Karpas-422 (cell line): Measurements from ENCODE around the gene SCARB2. TPM values are rescaled to one million over a fixed set of nuclear protein-coding genes. Genes with fewer than 3 reads are reported as not detected.

Experiments used
- DNase-seq: peaks from one replicate; pipeline ENCODE4 v3.0.0-alpha.2; 2015
- H2AFZ ChIP-seq: fragments of 200-600 bp; sonication (generic); 2 replicates; pipeline ENCODE4 v1.6.1; 2014; ENCODE audit warnings: antibody characterized with exemption, low read length, mixed read lengths
- H3K27ac ChIP-seq: fragments of 200-600 bp; sonication (generic); 2 replicates; pipeline ENCODE4 v1.5.1; 2014; ENCODE audit warnings: mild to moderate bottlenecking, low read length, moderate library complexity
- H3K27me3 ChIP-seq: fragments of 200-600 bp; sonication (generic); 2 replicates; pipeline ENCODE4 v1.6.1; 2014; ENCODE audit warnings: low read length, mixed read lengths
- H3K36me3 ChIP-seq: fragments of 200-600 bp; sonication (generic); 2 replicates; pipeline ENCODE4 v1.6.1; 2014; ENCODE audit warnings: low read length, mixed read lengths; ENCODE audit not compliant: insufficient read depth
- H3K4me1 ChIP-seq: fragments of 200-600 bp; sonication (generic); 2 replicates; pipeline ENCODE4 v1.6.1; 2014; ENCODE audit warnings: mild to moderate bottlenecking, low read length, mixed read lengths
- H3K4me2 ChIP-seq: fragments of 200-600 bp; sonication (generic); 2 replicates; pipeline ENCODE4 v1.6.1; 2014; ENCODE audit warnings: low read length, low read depth, mild to moderate bottlenecking; ENCODE audit not compliant: poor library complexity, severe bottlenecking
- H3K4me3 ChIP-seq: fragments of 200-600 bp; sonication (generic); 2 replicates; pipeline ENCODE4 v1.5.1; 2014; ENCODE audit warnings: mild to moderate bottlenecking, antibody characterized with exemption, low read length, mixed read lengths
- H3K79me2 ChIP-seq: fragments of 200-600 bp; sonication (generic); 2 replicates; pipeline ENCODE4 v1.6.1; 2014; ENCODE audit warnings: mild to moderate bottlenecking, low read length, mixed read lengths
- H3K9ac ChIP-seq: fragments of 200-600 bp; sonication (generic); 2 replicates; pipeline ENCODE4 v1.6.0; 2014; ENCODE audit warnings: low read length
- H3K9me2 ChIP-seq: fragments of 200-600 bp; sonication (generic), shearing (Covaris generic); replicated peaks from 2 replicates; pipeline ENCODE4 v1.6.0; 2014; ENCODE audit warnings: mild to moderate bottlenecking, low read length, moderate library complexity; ENCODE audit not compliant: insufficient read depth
- H3K9me3 ChIP-seq: fragments of 300-700, 200-600 bp; sonication (generic); 2 replicates; pipeline ENCODE4 v1.6.1; 2014; ENCODE audit warnings: low read length, mixed read lengths
- H4K20me1 ChIP-seq: fragments of 200-600 bp; sonication (generic); 2 replicates; pipeline ENCODE4 v1.6.1; 2014; ENCODE audit warnings: mild to moderate bottlenecking, antibody characterized with exemption, low read length, low read depth; ENCODE audit not compliant: insufficient read depth
- total RNA-seq: library from RNA; depleted of rRNA; stranded (reverse); fragments of >200 nt; shearing (Covaris generic); gene quantifications from 2 replicates; pipeline ENCODE4 v1.2.3, GENCODE V29; 2014; ENCODE audit warnings: low replicate concordance

SCARB2 gene
- total RNA-seq, 1 experiment from 2014 or later = 6.8 TPM

DNA sequence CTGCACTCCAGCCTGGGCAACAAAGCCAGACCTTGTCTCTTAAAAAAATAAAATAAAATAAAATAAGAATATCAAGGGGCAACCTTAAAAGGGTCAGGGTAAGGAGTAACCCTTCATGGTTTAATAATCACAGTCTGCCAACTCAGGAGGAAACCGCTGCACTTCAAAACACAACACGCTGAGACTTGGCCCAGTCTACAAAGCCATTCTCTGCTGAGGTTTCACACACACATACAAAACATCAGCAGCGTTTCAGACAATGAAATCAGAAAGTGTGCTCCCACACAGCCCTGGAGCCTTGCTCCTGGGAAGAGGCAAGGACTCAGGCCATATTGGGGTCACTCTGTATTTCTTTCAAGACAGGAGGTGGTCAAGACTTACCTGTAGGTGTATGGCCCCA is 18.3 kb downstream of the SCARB2 start:
- Histone ChIP-seq H3K9ac (no peak overlapping the region), H3K36me3 (no peaks in the 10 kb centered on the region), H3K27me3 (no peaks in the 10 kb centered on the region), H2AFZ (no peak overlapping the region), H4K20me1 (0 out of 2 replicates have a peak, but pooled peaks cover 3% of the 10 kb centered on the region), H3K4me2 (no peak overlapping the region), H3K4me3 (no peak overlapping the region), H3K9me3 (no peaks in the 10 kb centered on the region), H3K27ac (no peak overlapping the region), H3K4me1 (peaks cover 10% of the 10 kb centered on the region), H3K79me2 (no peaks in the 10 kb centered on the region), H3K9me2 (no peaks in the 10 kb centered on the region)
- no peak for DNase-seq

DNA sequence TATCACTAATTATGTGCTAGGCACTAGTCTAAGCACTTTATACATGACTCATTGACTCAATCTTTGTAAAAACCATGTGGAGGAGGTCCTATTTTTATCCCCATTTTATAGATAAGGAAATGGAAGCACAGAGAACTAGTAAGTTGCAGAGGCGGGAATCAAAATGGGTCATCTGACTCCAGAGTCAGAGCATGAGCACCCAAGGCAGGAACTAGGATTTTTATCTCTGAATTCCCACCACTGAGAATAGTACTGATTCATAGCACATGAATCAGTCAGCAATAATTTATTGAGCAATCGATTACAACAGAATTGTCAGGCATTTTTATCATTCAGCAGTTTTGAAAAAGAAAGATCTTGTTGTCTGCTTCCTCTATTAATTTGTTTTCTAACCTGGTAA is 19.3 kb downstream of the SCARB2 start:
- Histone ChIP-seq H4K20me1 (0 out of 2 replicates have a peak, but pooled peaks cover 3% of the 10 kb centered on the region), H3K4me1 (peaks cover under 1% of the 10 kb centered on the region), H3K9me2 (no peaks in the 10 kb centered on the region), H3K27ac (no peak overlapping the region), H3K9ac (no peak overlapping the region), H3K27me3 (no peaks in the 10 kb centered on the region), H3K4me3 (no peak overlapping the region), H3K79me2 (no peaks in the 10 kb centered on the region), H3K9me3 (no peaks in the 10 kb centered on the region), H3K4me2 (no peak overlapping the region), H2AFZ (no peak overlapping the region), H3K36me3 (no peaks in the 10 kb centered on the region)
- no peak for DNase-seq

DNA sequence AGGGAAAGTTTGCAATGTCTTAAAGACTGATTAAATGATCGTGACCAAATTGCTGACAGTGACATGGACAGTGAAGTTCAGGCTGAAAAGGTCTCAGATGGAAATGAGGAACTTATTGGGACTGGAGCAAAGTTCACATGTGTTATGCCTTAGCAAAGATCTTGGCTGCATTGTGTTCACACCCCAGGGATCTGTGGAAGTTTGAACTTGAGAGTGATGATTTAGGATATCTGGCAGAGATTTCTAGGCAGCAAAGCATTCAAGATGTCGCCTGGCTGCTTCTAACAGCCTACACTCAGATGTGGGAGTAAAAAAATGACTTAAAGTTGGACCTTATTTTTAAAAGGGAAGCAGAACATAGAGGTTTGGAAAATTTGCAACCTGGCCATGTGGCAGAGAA is 21.4 kb downstream of the SCARB2 start:
- Histone ChIP-seq H3K4me1 (no peaks in the 10 kb centered on the region), H2AFZ (no peak overlapping the region), H3K27me3 (no peaks in the 10 kb centered on the region), H3K9ac (no peak overlapping the region), H3K9me2 (no peaks in the 10 kb centered on the region), H4K20me1 (no peaks in the 10 kb centered on the region), H3K9me3 (no peaks in the 10 kb centered on the region), H3K27ac (no peak overlapping the region), H3K4me3 (no peak overlapping the region), H3K36me3 (no peaks in the 10 kb centered on the region), H3K4me2 (no peak overlapping the region), H3K79me2 (no peaks in the 10 kb centered on the region)
- DNase-seq = no peak

DNA sequence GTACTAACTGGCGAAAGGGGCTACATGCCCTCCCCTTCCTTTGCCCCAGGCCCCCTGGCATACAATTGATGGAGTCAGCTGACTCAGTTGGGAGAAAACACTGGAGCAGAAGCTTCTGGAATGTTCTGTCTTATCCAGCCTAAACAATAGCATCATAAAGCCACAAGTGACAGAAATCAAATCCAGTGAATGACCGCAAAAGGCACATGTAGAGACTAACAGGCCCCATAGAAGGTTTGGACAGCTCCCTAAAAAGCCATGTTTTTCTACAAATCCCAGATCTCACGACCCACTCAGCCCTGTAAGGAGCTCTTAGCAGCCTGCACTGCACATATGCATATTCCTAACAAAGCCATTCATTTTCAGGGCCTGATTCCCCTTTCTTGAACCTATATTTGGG is 25.1 kb downstream of the SCARB2 start:
- Histone ChIP-seq H3K9me3 (no peaks in the 10 kb centered on the region), H3K4me3 (no peak overlapping the region), H3K79me2 (no peaks in the 10 kb centered on the region), H3K27me3 (no peaks in the 10 kb centered on the region), H4K20me1 (no peaks in the 10 kb centered on the region), H3K27ac (no peak overlapping the region), H2AFZ (no peak overlapping the region), H3K9me2 (no peaks in the 10 kb centered on the region), H3K4me2 (no peak overlapping the region), H3K4me1 (no peaks in the 10 kb centered on the region), H3K36me3 (no peaks in the 10 kb centered on the region), H3K9ac (no peak overlapping the region)
- no peak for DNase-seq

DNA sequence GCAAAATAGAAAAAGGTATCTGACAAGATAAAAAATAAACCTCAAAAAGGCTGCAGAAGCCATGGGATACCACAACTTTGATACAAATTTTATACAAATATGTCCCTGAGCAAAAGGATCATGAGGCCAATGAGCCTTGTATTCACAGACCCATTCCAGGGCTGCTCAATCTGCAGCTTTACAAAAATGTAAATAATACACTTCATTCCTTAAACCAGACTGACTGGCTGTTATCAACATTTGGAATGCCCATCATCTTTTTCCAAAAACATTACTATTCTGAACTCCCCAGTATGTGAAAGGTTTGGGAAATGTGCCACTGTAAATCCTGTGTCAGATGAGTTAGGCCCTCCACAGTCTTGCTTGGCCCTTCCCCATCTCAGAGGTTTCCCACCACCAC is 25.5 kb downstream of the SCARB2 start:
- Histone ChIP-seq H3K4me2 (no peak overlapping the region), H3K9me2 (no peaks in the 10 kb centered on the region), H4K20me1 (no peaks in the 10 kb centered on the region), H3K9me3 (no peaks in the 10 kb centered on the region), H3K4me3 (no peak overlapping the region), H3K9ac (no peak overlapping the region), H3K36me3 (no peaks in the 10 kb centered on the region), H3K4me1 (no peaks in the 10 kb centered on the region), H3K79me2 (no peaks in the 10 kb centered on the region), H2AFZ (no peak overlapping the region), H3K27ac (no peak overlapping the region), H3K27me3 (no peaks in the 10 kb centered on the region)
- no peak for DNase-seq

DNA sequence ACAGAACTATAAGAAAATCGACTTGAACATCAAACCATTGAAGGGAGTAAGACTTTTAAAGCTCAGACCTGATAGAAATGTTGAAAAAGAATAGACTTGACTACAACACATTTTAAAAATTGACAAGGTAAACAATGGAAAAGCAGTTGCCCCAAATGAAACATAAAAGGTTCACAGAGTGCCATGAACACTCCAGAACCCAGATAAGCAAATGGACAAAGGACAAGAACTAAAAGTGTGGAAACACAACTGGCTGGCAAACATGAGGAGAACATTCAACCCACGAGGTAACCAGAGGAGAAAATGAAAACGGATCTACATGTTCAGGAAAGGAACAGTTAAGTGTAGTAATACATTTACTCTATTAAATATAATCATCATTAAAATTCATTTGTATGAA is 26.5 kb downstream of the SCARB2 start:
- Histone ChIP-seq H3K4me2 (no peak overlapping the region), H3K9me3 (no peaks in the 10 kb centered on the region), H3K4me3 (no peak overlapping the region), H3K36me3 (no peaks in the 10 kb centered on the region), H3K4me1 (no peaks in the 10 kb centered on the region), H3K9me2 (no peaks in the 10 kb centered on the region), H3K79me2 (no peaks in the 10 kb centered on the region), H3K27me3 (no peaks in the 10 kb centered on the region), H3K9ac (no peak overlapping the region), H3K27ac (no peak overlapping the region), H4K20me1 (no peaks in the 10 kb centered on the region), H2AFZ (no peak overlapping the region)
- DNase-seq = no peak

DNA sequence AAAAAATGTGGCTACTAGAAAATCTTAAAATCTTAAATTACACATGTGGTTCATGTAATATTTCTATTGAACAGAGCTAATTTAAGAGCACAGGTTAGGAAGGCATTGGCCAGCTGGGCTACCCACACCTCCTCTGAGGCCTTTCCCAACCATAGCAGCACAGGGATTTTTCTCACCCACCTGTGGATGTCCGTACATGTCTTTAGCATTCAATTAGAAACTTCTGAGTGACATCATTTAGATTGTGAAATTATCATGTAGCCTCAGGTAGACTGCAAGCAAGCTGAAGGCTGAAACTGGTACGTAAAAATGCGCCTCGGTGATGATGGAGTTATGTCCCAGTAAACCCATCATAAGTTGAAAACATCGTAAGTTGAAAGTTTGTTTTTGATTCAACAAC is 31.2 kb downstream of the SCARB2 start:
- Histone ChIP-seq H3K36me3 (no peaks in the 10 kb centered on the region), H3K9me3 (no peaks in the 10 kb centered on the region), H2AFZ (no peak overlapping the region), H3K4me3 (no peak overlapping the region), H3K27ac (no peak overlapping the region), H3K79me2 (no peaks in the 10 kb centered on the region), H3K4me1 (peaks cover 4% of the 10 kb centered on the region; the same call in 1 of the 2 replicates), H3K9ac (no peak overlapping the region), H4K20me1 (no peaks in the 10 kb centered on the region), H3K27me3 (no peaks in the 10 kb centered on the region), H3K9me2 (no peaks in the 10 kb centered on the region), H3K4me2 (no peak overlapping the region)
- DNase-seq = no peak

DNA sequence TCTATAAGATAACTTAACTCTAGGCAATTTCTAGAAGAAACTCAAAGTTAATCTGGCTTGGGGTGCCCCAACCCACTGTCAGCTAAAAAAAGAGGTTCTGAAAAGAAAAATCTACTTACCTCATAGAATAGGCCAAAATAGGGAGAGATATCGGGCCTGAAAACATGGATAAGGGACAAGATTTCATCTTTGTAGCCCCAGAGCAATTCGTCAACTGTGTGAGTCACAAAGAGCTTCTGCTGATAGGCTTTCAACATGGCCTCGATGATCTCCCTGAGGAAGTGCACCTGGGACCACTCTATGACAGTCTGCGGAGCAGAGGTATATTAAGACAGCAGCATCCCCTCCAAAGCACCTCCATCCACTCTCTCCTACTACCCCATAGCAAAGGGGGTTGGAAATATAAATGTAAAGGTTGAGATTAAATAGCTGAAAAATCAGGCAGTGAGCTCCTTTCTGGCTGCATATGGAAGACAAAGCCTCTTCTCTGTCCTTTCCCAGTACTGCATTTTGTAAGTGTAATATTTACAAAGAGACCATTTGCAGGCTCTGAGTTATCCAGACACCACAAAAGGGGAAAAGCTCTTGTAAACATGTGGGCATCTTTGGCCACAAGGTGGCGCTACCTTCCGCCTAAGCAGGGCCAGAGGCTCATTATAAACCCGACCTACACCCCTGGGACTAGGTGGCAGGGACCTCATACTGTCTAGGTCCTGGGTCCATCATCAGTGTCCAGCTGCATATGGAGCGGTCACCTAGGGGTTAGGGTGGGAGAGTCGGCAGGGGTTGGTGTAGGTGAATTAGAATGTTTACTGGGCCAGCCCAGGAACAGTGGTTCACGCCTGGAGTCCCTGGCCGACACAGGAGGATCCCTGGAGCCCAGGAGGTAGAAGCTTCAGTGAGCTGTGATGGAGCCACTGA is 34.0 kb downstream of the SCARB2 start:
- Histone ChIP-seq H3K4me2 (no peak overlapping the region), H3K9me2 (no peaks in the 10 kb centered on the region), H3K4me1 (peaks cover 10% of the 10 kb centered on the region; the same call in 1 of the 2 replicates), H3K36me3 (no peaks in the 10 kb centered on the region), H3K9me3 (no peaks in the 10 kb centered on the region), H3K27me3 (no peaks in the 10 kb centered on the region), H3K4me3 (no peak overlapping the region), H2AFZ (no peak overlapping the region), H4K20me1 (no peaks in the 10 kb centered on the region), H3K79me2 (no peaks in the 10 kb centered on the region), H3K9ac (no peak overlapping the region), H3K27ac (no peak overlapping the region)
- DNase-seq = peak; percentile 84
